Endometrium (tissue), 2 donors: ENCODE results near the gene SIRPA.

ENCODE experiments used
- FAIRE-seq: peaks from 2 replicates; lab custom pipeline; 2012; peaks lifted over from hg19 to GRCh38; lab: Jason Lieb, UNC
- donor health status: control.
- donor health status: control.

The SIRPA gene

DNA sequence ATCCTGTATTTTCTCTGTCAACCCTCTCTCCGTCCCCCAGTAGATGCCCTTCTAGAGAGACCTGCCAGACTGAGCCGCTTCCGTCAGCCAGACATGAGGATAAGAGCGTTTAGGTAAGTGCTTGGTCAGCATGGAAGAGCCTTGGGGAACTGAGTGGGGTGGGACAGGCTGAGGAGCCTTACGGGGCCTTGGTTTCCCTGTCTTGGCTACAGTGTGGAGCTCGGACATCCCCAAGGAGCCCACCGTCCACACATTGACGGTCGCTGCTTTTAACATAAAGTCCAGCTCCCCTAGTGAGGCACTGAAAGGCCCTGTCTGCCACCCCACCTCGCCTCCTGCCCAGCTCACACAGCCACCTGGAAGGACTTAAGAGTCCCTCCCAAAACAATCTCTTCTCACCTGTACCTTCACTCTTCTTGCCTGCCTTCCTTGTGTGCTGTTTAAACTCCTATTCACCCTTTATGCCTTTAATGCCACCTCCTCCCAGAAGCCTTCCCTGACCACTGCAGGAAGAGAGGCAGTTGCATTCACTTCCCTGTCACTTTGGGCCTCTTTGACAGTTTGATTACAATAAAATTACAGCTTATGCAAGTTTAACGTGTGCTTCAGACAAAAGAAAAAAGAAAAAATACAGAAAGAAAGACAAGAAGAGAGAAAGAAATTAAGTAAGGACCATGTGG, 56.4 kb downstream of the SIRPA start:
- no peak for FAIRE-seq

DNA sequence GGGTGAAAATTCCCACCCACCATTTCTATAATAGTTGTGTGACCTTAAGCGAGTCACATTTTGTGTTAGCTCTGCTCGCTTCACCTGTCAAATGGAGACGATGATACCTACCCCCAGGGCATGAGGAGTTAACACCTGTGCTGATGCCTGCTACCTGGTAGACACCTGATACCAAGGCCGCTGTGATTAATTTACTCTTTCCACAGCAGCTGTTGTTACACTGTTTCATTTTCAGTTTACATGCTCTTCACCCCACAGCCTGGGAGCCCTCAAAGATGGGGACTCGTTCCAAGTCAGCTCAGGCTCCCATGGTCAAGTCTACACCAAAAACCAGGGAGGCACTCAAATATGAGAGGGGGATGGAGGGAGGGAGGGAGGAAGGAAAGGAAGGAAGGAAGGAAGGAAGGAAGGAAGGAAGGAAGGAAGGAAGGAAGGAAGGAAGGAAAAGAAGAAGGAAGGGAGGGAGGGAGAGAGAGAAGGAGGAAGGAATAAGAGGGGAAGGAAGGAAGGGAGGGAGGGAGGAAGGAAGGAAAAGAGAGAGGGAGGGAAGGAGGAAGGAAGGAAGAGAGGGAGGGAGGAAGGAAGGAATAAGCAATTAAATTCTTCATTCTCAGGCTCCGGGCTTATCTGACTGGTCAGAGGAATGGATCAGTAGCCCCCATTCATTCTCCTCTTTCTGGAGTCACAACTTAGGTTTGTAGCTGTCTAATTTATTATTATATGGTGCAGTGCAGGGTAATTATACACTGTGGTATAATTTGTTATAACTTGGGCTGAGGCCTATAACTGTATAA, 57.7 kb downstream of the SIRPA start:
- FAIRE-seq: no peak

GRCh38 chr20:1953621-1954020, 58.4 kb downstream of the SIRPA start:
- no peak for FAIRE-seq

DNA sequence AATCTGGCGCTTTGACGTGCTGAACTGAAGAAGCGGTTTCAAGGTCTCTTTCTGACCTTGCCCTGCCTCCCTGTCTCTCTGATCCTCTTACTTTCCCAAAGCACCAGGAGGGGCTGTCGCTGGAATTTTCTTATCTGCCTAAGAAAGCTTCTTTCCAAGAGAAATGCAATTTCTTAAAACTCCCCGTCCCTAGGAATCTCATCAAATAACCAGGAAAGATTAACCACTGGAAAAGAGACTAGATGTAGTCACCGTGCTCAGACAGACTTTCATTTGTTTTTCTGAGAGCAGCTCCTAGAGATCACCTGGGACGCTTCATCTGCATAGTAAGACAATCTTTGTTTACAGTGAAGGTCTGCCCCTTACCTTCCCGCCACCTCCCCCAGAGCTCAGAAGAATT, 60.0 kb downstream of the SIRPA start:
- no peak for FAIRE-seq

DNA sequence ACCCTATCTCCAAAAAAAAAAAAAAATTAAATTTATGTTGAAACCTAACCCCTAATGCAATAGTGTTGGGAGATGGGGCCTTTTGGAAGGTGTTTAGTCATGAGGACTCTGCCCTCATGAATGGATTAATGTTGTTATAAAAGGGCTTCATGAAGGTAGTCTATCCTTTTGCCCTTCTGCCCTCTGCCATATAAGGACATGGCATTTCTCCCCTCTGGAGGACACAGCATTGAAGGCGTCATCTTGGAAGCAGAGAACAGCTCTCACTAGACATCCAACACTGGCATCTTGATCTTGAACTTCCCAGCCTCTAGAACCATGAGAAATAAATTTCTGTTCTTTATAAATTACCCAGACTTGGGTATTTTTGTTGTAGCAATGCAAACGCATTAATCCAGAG, 63.2 kb downstream of the SIRPA start:
- FAIRE-seq: no peak

DNA sequence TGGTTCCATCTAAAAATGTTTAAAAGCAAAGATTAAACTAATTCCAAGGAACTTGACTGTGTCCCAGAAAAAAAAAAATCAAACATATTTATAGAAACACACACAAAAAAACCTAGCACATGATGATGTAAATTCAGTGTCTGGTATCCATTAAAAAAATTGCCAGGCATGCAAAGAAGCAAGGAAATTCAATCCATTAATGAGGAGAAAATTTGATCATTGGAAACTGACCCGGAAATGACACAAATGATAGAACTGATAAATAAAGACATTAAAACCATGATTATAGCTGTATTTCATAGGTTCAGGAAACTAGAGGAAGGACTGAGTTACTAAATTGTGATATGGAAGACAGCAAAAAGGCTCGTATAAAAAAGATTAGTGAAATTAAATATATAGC, 63.9 kb downstream of the SIRPA start:
- no peak for FAIRE-seq

- FAIRE-seq: no peak
These were observed 66.2 kb downstream of the SIRPA start for GRCh38 chr20:1961374-1961773.

DNA sequence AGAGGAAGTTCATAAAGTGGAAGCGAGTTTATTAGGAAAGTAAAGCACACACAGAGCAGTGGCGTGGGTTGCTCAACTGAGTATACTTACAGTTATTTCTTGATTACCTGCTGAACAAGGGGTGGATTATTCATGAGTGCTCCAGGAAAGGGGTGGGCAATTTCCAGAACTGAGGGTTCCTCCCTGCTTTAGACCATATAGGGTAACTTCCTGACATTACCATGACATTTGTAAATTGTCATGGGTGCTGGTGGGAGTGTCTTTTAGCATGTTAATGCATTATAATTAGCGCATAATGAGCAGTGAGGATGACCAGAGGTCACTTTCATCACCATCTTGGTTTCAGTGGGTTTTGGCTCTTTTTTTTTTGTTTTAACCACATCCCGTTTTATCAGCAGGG, 68.9 kb downstream of the SIRPA start:
- FAIRE-seq: no peak

GRCh38 chr20:1964659-1965405, 69.6 kb downstream of the SIRPA start:
- FAIRE-seq: no peak

DNA sequence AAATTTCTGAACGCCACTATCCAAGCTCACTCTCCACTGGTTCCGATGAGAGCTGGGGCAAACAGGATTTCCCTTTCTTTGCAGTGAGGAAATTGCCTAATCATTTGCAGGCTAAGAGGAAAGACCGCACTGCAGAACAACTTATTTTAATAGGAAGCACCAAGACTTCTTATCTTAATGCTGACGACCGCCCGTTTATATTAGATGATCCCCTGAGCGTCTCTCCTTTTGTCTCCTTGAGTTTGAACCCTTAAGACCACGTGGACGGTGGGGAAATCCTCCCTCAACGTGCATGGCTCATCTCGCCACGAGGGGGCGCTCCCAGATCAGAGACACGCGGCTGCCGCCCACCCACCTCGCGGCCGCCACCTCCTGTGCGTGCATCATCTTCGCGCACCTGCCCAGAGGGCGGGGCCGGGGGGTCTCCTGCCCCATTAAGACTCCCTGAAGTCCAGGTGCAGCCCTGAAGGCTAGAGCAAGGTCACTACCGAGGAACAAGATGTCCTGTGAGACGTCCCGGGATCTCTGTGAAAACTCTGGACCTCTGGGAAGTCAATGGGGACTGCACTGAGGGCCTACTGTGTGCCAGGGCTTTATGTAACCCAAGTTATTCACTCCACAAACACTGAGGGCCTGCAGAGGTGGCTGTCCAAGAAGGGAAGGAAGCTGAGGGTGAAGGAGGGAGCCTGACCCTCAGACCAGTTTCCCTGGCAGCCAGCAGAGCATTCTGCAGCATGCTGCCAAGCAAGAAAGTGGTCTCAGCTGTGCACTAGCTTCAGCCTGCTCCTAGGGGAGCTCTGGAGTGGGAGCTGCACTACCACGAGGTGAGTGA, 70.5 kb downstream of the SIRPA start:
- FAIRE-seq: no peak

- no peak for FAIRE-seq
These were observed 73.8 kb downstream of the SIRPA start for GRCh38 chr20:1968964-1969363.

DNA sequence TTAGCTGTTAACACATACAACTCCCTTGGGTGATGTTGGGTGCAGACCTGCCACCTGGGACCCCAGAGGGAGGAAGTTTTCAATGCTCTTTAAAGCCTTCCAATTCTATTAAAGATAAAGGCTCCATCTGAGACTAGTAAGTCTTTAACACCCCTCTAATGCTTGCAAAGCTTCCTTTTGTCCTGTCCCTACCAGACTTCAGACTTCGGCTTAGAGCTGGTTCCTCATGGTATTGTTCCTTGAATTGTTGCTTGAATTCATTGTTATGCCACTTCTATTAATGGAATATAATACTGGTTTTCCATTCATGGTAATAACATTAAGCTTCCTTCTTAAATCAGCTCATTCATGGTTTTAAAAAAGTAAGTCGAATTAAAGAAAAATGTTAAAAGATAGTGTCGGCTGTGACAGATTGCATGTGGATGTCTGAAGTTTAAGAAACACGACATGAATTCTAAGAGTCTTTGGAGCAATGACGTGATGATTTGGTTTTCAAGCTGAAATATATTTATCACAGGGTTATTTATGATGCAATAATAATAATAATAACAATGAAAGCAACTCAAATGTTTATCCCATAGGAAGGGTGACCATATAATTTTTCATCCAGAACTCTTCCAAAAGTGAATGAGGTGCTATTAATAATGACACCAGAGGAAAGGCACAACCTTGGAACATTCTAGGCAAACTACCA, 76.8 kb downstream of the SIRPA start:
- no peak for FAIRE-seq

GRCh38 chr20:1973601-1974440, 78.6 kb downstream of the SIRPA start:
- no peak for FAIRE-seq

- no peak for FAIRE-seq
These were observed 80.1 kb downstream of the SIRPA start for GRCh38 chr20:1975291-1975690.

DNA sequence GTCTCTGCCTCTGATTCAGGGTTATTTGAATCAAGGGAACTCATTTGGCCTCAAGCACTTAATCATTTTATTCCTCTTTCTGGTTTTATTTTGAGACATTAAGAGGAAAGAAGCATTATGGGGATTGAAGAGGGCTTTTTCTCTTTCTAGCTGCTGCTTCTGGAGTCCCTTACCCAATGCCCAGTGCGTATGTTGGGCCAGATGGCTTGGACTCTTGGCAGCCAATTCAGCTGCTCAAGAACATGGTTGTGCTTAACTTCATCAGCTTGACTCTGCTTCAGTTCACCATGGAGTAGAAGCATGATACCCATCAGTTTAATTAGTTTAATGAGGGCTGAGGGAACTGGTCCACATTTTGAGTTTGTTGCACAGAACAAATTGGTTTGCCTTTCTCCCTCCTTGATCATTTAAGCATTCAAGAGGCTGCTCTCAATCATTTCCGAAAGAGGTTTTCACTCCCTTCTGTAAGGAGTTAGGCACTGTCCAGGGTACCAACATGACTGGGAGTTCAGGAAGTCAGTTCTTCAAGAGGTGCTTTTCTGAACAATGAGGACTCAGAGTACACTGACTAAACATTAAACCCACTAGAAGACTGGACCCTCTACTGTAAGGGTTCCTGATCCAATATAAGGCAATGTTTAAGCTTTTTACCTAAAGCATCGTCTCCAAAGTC, 84.0 kb downstream of the SIRPA start:
- no peak for FAIRE-seq

- no peak for FAIRE-seq
These were observed 87.5 kb downstream of the SIRPA start for GRCh38 chr20:1982686-1983085.

GRCh38 chr20:1983301-1983700, 88.1 kb downstream of the SIRPA start:
- no peak for FAIRE-seq

GRCh38 chr20:1987826-1988225, 92.6 kb downstream of the SIRPA start:
- no peak for FAIRE-seq
